Measurements from ENCODE around the gene NRROS.

The NRROS gene

DNA sequence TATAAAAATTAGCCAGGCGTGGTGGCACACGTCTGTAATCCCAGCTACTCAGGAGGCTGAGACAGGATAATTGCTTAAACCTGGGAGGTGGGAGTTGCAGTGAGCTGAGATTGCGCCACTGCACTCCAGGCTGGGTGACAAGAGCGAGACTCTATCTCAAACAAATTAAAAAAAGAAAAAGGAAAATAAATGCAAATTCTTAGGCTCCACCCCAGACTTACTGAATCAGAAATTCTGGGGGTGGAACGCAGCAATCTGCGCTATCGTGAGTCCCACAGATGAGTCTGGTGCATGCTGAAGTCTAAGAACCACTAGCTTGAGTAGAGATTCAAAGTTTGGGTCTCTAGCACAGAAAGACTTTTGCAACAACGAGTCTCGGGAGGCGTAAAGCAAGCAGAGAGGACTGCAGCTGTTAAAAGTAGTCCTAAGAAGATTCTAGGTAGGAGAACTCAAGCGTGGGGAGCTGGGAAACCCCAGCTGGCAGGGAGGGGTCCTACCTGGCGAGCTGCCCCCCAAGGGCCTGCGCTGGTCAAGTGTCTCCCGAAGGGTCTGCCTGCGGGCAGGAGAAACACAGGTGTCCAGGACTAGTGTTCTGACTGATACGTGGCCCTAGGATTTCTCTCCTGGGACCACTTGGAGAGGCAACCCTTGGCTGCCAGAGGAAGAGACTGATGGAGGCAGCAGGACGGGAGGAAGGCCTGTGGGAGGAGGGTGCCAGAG is 50.6 kb downstream of the NRROS start:
- Histone ChIP-seq H3K36me3 (ENCODE audit: control insufficient read depth, insufficient read depth, low read length) (no peaks in the 10 kb centered on the region), H3K27ac (ENCODE audit: low read depth, low read length) (no peak overlapping the region), H3K9me3 (ENCODE audit: control insufficient read depth, insufficient read depth, low read length) (no peaks in the 10 kb centered on the region), H3K27me3 (ENCODE audit: control insufficient read depth, insufficient read depth, low read length) (no peaks in the 10 kb centered on the region), H3K9ac (ENCODE audit: low read depth, low read length) (no peak overlapping the region), H3K4me1 (ENCODE audit: control insufficient read depth, insufficient read depth, low read length) (peaks cover 6% of the 10 kb centered on the region), H3K4me3 (ENCODE audit: low read depth, low read length) (no peak overlapping the region)

- Histone ChIP-seq H3K27me3 (ENCODE audit: control insufficient read depth, insufficient read depth, low read length) (no peaks in the 10 kb centered on the region), H3K9me3 (ENCODE audit: control insufficient read depth, insufficient read depth, low read length) (no peaks in the 10 kb centered on the region), H3K4me1 (ENCODE audit: control insufficient read depth, insufficient read depth, low read length) (peaks cover 6% of the 10 kb centered on the region), H3K36me3 (ENCODE audit: control insufficient read depth, insufficient read depth, low read length) (no peaks in the 10 kb centered on the region), H3K9ac (ENCODE audit: low read depth, low read length) (no peak overlapping the region), H3K27ac (ENCODE audit: low read depth, low read length) (no peak overlapping the region), H3K4me3 (ENCODE audit: low read depth, low read length) (no peak overlapping the region)
Measured at GRCh38 chr3:196691386-196691785, 51.9 kb downstream of the NRROS start.

DNA sequence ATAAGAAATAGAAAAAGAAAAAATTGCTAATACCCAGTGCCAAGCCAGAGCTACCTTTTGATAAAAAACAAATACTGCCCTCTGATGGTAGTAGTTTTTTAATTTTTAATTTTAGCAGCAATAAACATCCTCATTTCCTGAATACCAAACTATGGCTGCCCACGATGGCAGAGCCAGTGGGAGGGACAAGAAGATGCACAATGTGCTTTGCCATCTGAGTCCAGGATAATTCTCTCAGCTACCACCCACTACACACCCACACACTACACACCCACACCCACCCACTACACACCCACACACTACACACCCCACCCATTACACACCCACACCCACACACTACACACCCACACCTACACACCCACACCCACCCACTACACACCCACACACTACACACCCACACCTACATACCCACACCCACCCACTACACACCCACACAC is 54.7 kb downstream of the NRROS start:
- no peaks in the 10 kb centered on the region for H3K27me3 ChIP-seq (ENCODE audit: control insufficient read depth, insufficient read depth, low read length)
- H3K36me3 ChIP-seq (ENCODE audit: control insufficient read depth, insufficient read depth, low read length) = no peaks in the 10 kb centered on the region
- H3K27ac ChIP-seq (ENCODE audit: low read depth, low read length) = no peak overlapping the region
- H3K9ac ChIP-seq (ENCODE audit: low read depth, low read length) = no peak overlapping the region
- H3K4me3 ChIP-seq (ENCODE audit: low read depth, low read length) = no peak overlapping the region
- H3K9me3 ChIP-seq (ENCODE audit: control insufficient read depth, insufficient read depth, low read length) = no peaks in the 10 kb centered on the region
- H3K4me1 ChIP-seq (ENCODE audit: control insufficient read depth, insufficient read depth, low read length) = no peaks in the 10 kb centered on the region

DNA sequence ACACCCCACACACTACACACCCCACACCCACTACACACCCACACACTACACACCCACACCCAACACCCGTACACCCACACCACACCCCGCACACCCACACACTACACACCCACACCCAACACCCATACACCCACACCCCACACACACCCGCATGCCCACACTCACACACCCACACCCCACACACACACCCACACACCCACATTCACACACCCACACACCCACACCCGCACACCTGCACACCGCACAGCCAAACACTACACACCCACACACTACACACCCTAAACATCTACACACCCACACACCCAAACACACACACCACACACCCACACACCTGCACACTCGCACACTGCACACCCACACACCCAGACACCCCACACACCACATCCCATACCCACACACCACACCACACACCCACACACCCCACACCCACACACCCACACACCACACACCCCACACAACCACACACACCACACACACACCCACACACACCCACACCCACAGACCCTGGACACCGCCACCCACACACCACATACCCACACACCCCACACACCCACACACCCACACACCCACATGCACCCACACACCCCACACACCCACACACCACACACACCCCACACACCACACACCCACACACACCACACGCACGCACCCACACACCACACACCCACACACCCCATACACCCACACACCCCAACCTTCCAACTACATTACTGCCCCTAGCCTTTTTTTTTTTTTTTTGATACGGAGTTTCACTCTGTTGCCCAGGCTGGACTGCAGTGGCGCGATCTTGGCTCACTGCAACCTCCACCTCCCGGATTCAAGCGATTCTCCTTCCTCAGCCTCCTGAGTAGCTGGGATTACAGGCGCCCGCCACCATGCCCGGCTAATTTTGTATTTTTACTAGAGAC is 55.7 kb downstream of the NRROS start:
- Histone ChIP-seq H3K4me1 (ENCODE audit: control insufficient read depth, insufficient read depth, low read length) (no peaks in the 10 kb centered on the region), H3K4me3 (ENCODE audit: low read depth, low read length) (no peak overlapping the region), H3K27ac (ENCODE audit: low read depth, low read length) (no peak overlapping the region), H3K9ac (ENCODE audit: low read depth, low read length) (no peak overlapping the region), H3K27me3 (ENCODE audit: control insufficient read depth, insufficient read depth, low read length) (no peaks in the 10 kb centered on the region), H3K36me3 (ENCODE audit: control insufficient read depth, insufficient read depth, low read length) (no peaks in the 10 kb centered on the region), H3K9me3 (ENCODE audit: control insufficient read depth, insufficient read depth, low read length) (no peaks in the 10 kb centered on the region)

DNA sequence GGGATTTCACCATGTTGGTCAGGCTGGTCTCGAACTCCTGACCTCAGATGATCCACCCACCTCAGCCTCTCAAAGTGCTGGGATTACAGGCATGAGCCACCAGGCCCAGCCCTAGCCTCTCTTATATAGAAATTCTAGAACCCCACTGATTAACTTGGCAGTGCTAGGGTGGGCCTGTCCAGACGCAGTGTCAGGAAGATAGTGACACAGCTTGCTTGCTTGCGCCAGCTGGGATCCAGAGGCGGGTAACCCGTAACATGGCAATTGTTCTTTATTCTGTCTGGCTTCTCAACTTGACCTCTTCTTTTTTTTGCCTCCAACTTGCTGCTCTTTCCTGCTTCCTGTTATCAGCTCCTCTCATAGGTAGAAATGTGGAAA is 56.3 kb downstream of the NRROS start:
- H3K4me1 ChIP-seq (ENCODE audit: control insufficient read depth, insufficient read depth, low read length) = no peaks in the 10 kb centered on the region
- no peaks in the 10 kb centered on the region for H3K27me3 ChIP-seq (ENCODE audit: control insufficient read depth, insufficient read depth, low read length)
- no peak overlapping the region for H3K9ac ChIP-seq (ENCODE audit: low read depth, low read length)
- H3K4me3 ChIP-seq (ENCODE audit: low read depth, low read length) = no peak overlapping the region
- H3K27ac ChIP-seq (ENCODE audit: low read depth, low read length) = no peak overlapping the region
- no peaks in the 10 kb centered on the region for H3K9me3 ChIP-seq (ENCODE audit: control insufficient read depth, insufficient read depth, low read length)
- no peaks in the 10 kb centered on the region for H3K36me3 ChIP-seq (ENCODE audit: control insufficient read depth, insufficient read depth, low read length)

DNA sequence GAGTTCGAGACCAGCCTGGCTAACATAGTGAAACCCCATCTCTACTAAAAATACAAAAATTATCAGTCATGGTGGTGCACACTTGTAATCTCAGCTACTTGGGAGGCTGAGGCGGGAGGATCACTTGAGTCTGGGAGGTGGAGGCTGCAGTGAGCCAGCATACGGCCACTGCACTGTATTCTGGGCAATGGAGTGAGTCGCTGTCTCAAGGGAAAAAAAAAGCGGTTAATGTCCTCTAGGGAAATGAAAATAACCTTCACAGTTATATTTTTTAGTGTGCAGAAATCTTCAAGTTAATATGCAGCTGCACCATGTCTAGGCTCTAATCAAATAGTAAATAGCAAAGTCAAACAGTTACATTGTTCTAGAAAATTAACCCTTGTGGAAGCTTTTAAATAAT is 57.8 kb downstream of the NRROS start:
- no peaks in the 10 kb centered on the region for H3K4me1 ChIP-seq (ENCODE audit: control insufficient read depth, insufficient read depth, low read length)
- H3K9ac ChIP-seq (ENCODE audit: low read depth, low read length) = no peak overlapping the region
- H3K27ac ChIP-seq (ENCODE audit: low read depth, low read length) = no peak overlapping the region
- no peaks in the 10 kb centered on the region for H3K36me3 ChIP-seq (ENCODE audit: control insufficient read depth, insufficient read depth, low read length)
- H3K9me3 ChIP-seq (ENCODE audit: control insufficient read depth, insufficient read depth, low read length) = no peaks in the 10 kb centered on the region
- no peak overlapping the region for H3K4me3 ChIP-seq (ENCODE audit: low read depth, low read length)
- no peaks in the 10 kb centered on the region for H3K27me3 ChIP-seq (ENCODE audit: control insufficient read depth, insufficient read depth, low read length)

DNA sequence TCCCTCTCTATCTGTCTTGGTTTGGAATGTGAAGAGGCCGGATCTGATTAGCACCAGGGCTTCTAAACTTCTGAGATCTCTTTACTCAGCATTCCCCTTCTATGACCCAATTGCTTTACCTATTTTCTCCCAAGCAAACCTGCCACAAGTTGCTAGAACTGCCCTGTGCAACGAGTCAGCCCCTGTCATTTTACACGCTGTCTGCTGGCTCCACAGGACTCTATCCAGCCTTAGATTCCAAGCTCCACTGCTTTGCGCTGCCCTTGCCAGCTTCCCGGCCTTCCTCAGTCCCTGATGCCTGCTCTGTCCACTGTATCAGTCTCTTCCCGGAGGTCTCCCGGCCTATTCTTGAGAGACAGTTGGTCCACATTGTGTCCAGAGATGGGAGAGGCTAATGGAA is 60.3 kb downstream of the NRROS start:
- H3K27ac ChIP-seq (ENCODE audit: low read depth, low read length) = no peak overlapping the region
- H3K4me3 ChIP-seq (ENCODE audit: low read depth, low read length) = no peak overlapping the region
- H3K27me3 ChIP-seq (ENCODE audit: control insufficient read depth, insufficient read depth, low read length) = no peaks in the 10 kb centered on the region
- H3K4me1 ChIP-seq (ENCODE audit: control insufficient read depth, insufficient read depth, low read length) = no peaks in the 10 kb centered on the region
- no peak overlapping the region for H3K9ac ChIP-seq (ENCODE audit: low read depth, low read length)
- no peaks in the 10 kb centered on the region for H3K36me3 ChIP-seq (ENCODE audit: control insufficient read depth, insufficient read depth, low read length)
- H3K9me3 ChIP-seq (ENCODE audit: control insufficient read depth, insufficient read depth, low read length) = no peaks in the 10 kb centered on the region

GRCh38 chr3:196700801-196701200 is 61.3 kb downstream of the NRROS start:
- no peaks in the 10 kb centered on the region for H3K4me1 ChIP-seq (ENCODE audit: control insufficient read depth, insufficient read depth, low read length)
- H3K9me3 ChIP-seq (ENCODE audit: control insufficient read depth, insufficient read depth, low read length) = no peaks in the 10 kb centered on the region
- no peak overlapping the region for H3K9ac ChIP-seq (ENCODE audit: low read depth, low read length)
- no peak overlapping the region for H3K27ac ChIP-seq (ENCODE audit: low read depth, low read length)
- no peak overlapping the region for H3K4me3 ChIP-seq (ENCODE audit: low read depth, low read length)
- no peaks in the 10 kb centered on the region for H3K27me3 ChIP-seq (ENCODE audit: control insufficient read depth, insufficient read depth, low read length)
- no peaks in the 10 kb centered on the region for H3K36me3 ChIP-seq (ENCODE audit: control insufficient read depth, insufficient read depth, low read length)

DNA sequence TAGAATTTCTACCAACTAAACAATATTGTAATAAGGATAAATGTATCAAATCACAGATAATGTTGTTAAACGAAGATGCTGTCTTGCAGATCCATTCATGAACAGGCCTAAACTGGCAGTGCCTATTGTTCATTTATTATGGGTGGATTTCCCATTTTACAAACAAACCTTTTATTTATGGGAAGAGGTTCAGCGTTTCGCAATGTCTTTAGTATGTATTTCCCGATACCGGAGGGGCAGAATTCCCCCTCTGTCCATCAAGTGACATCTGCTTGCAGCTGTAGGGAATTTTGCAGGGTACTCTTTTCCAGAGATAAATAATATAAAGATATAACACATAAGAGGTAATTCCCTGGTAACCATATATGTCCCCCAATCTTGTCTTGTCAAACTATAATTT is 66.8 kb downstream of the NRROS start:
- H3K27ac ChIP-seq (ENCODE audit: low read depth, low read length) = no peak overlapping the region
- no peaks in the 10 kb centered on the region; the same call in 1 of the 2 replicates for H3K27me3 ChIP-seq (ENCODE audit: control insufficient read depth, insufficient read depth, low read length)
- H3K9ac ChIP-seq (ENCODE audit: low read depth, low read length) = no peak overlapping the region
- no peaks in the 10 kb centered on the region for H3K9me3 ChIP-seq (ENCODE audit: control insufficient read depth, insufficient read depth, low read length)
- H3K4me3 ChIP-seq (ENCODE audit: low read depth, low read length) = no peak overlapping the region
- H3K4me1 ChIP-seq (ENCODE audit: control insufficient read depth, insufficient read depth, low read length) = no peaks in the 10 kb centered on the region
- no peaks in the 10 kb centered on the region for H3K36me3 ChIP-seq (ENCODE audit: control insufficient read depth, insufficient read depth, low read length)

DNA sequence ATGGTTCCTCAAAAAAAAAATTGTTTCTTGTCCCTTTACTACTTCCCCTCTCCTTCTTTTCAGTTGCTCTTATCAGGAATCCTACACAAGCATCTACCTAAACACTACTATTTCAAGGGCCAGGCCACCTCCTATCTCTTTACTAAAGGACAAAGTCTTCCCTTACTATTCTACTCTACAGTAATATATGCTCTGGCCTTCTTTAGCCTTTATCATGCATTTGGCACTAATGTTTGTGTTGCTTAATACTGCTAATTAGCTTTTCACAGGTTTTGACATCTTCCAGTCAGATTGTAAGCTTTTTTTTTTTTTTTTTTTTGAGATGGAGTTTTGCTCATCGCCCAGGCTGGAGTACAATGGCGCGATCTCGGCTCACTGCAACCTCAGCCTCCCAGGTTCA is 67.2 kb downstream of the NRROS start:
- no peak overlapping the region for H3K9ac ChIP-seq (ENCODE audit: low read depth, low read length)
- H3K27me3 ChIP-seq (ENCODE audit: control insufficient read depth, insufficient read depth, low read length) = no peaks in the 10 kb centered on the region; the same call in 1 of the 2 replicates
- H3K4me1 ChIP-seq (ENCODE audit: control insufficient read depth, insufficient read depth, low read length) = no peaks in the 10 kb centered on the region
- no peaks in the 10 kb centered on the region for H3K9me3 ChIP-seq (ENCODE audit: control insufficient read depth, insufficient read depth, low read length)
- H3K27ac ChIP-seq (ENCODE audit: low read depth, low read length) = no peak overlapping the region
- no peaks in the 10 kb centered on the region for H3K36me3 ChIP-seq (ENCODE audit: control insufficient read depth, insufficient read depth, low read length)
- H3K4me3 ChIP-seq (ENCODE audit: low read depth, low read length) = no peak overlapping the region

DNA sequence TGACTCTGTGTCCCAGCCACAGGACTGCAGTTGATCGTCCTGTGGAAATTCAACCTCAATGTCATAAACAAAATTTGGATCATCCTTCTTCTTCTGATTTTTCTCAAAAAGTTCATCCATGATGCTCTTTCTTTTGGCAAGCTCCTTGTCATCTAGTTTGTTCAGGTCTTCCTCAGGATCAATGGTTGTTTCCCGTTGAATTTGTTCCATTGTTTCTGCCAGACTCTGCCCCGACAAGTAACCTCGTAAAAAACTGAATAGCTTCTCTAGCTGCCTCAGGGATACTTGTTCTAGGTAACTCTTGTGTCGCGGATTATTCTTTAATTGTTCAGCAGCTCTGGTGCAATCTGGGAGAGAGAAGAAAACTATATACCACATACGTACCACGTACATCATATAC is 68.1 kb downstream of the NRROS start:
- no peak overlapping the region for H3K27ac ChIP-seq (ENCODE audit: low read depth, low read length)
- H3K4me3 ChIP-seq (ENCODE audit: low read depth, low read length) = no peak overlapping the region
- H3K4me1 ChIP-seq (ENCODE audit: control insufficient read depth, insufficient read depth, low read length) = no peaks in the 10 kb centered on the region
- H3K27me3 ChIP-seq (ENCODE audit: control insufficient read depth, insufficient read depth, low read length) = no peaks in the 10 kb centered on the region; the same call in 1 of the 2 replicates
- no peaks in the 10 kb centered on the region for H3K36me3 ChIP-seq (ENCODE audit: control insufficient read depth, insufficient read depth, low read length)
- H3K9me3 ChIP-seq (ENCODE audit: control insufficient read depth, insufficient read depth, low read length) = no peaks in the 10 kb centered on the region
- H3K9ac ChIP-seq (ENCODE audit: low read depth, low read length) = no peak overlapping the region
